ENCODE results near the gene PIK3R6.

The PIK3R6 gene

GRCh38 chr17:8894673-8895578 is 27.5 kb upstream of the PIK3R6 start:
- Histone ChIP-seq H3K4me3 (no peak overlapping the region), H3K27me3 (no peaks in the 10 kb centered on the region), H3K4me1 (peaks cover 58% of the 10 kb centered on the region), H3K36me3 (peaks cover 6% of the 10 kb centered on the region; the same call in 1 of the 2 replicates), H3K27ac (no peak overlapping the region), H3K9me3 (no peaks in the 10 kb centered on the region), H4K20me1 (peaks cover 7% of the 10 kb centered on the region; the same call in 1 of the 2 replicates), H3K9ac (no peak overlapping the region), H3K4me2 (peak overlapping the region; percentile 39; the same call in 1 of the 2 replicates)
- no peak for TF ChIP-seq Cebpa-rat (IDR thresholded peaks at IDR 0.05)

- Histone ChIP-seq H3K9me3 (no peaks in the 10 kb centered on the region), H3K4me1 (peaks cover 51% of the 10 kb centered on the region), H3K9ac (no peak overlapping the region), H3K4me3 (no peak overlapping the region), H3K4me2 (peak overlapping the region; percentile 39; the same call in 1 of the 2 replicates), H3K36me3 (peaks cover 12% of the 10 kb centered on the region; the same call in 1 of the 2 replicates), H3K27me3 (no peaks in the 10 kb centered on the region), H4K20me1 (peaks cover 7% of the 10 kb centered on the region; the same call in 1 of the 2 replicates), H3K27ac (no peak overlapping the region)
- TF ChIP-seq Cebpa-rat (IDR thresholded peaks at IDR 0.05) = no peak
Measured at GRCh38 chr17:8894202-8894671, 26.8 kb upstream of the PIK3R6 start.

- H3K36me3 ChIP-seq = peaks cover 12% of the 10 kb centered on the region; the same call in 1 of the 2 replicates
- peak overlapping the region; percentile 39; the same call in 1 of the 2 replicates for H3K4me2 ChIP-seq
- peaks cover 5% of the 10 kb centered on the region; the same call in 1 of the 2 replicates for H4K20me1 ChIP-seq
- peaks cover 46% of the 10 kb centered on the region for H3K4me1 ChIP-seq
- H3K27ac ChIP-seq = no peak overlapping the region
- no peak overlapping the region for H3K9ac ChIP-seq
- TF ChIP-seq Cebpa-rat (IDR thresholded peaks at IDR 0.05) = no peak
- H3K4me3 ChIP-seq = no peak overlapping the region
- H3K9me3 ChIP-seq = no peaks in the 10 kb centered on the region
- H3K27me3 ChIP-seq = no peaks in the 10 kb centered on the region
Measured at GRCh38 chr17:8893621-8894201, 26.2 kb upstream of the PIK3R6 start.

GRCh38 chr17:8893059-8893458 is 25.6 kb upstream of the PIK3R6 start:
- peaks cover 19% of the 10 kb centered on the region; the same call in 1 of the 2 replicates for H3K36me3 ChIP-seq

GRCh38 chr17:8892338-8892690 is 24.8 kb upstream of the PIK3R6 start:
- H3K4me3 ChIP-seq = no peak overlapping the region
- H3K4me2 ChIP-seq = no peak overlapping the region

More at GRCh38 chr17:8893059-8893458, 25.6 kb upstream of the PIK3R6 start:
- Histone ChIP-seq H3K27me3 (no peaks in the 10 kb centered on the region), H4K20me1 (no peaks in the 10 kb centered on the region), H3K9ac (no peak overlapping the region), H3K4me1 (peaks cover 39% of the 10 kb centered on the region), H3K27ac (no peak overlapping the region), H3K9me3 (no peaks in the 10 kb centered on the region), H3K4me2 (no peak overlapping the region), H3K4me3 (no peak overlapping the region)
- TF ChIP-seq Cebpa-rat (IDR thresholded peaks at IDR 0.05) = no peak

GRCh38 chr17:8890671-8891070 is 23.2 kb upstream of the PIK3R6 start:
- Histone ChIP-seq H3K4me1 (peaks cover 17% of the 10 kb centered on the region), H3K27ac (no peak overlapping the region), H3K4me2 (no peak overlapping the region), H4K20me1 (no peaks in the 10 kb centered on the region), H3K27me3 (no peaks in the 10 kb centered on the region), H3K4me3 (no peak overlapping the region), H3K9me3 (no peaks in the 10 kb centered on the region), H3K36me3 (peaks cover 37% of the 10 kb centered on the region), H3K9ac (no peak overlapping the region)
- no peak for TF ChIP-seq Cebpa-rat (IDR thresholded peaks at IDR 0.05)

More at GRCh38 chr17:8892338-8892690, 24.8 kb upstream of the PIK3R6 start:
- Histone ChIP-seq H3K36me3 (peaks cover 22% of the 10 kb centered on the region; the same call in 1 of the 2 replicates), H3K4me1 (peaks cover 32% of the 10 kb centered on the region), H3K27me3 (no peaks in the 10 kb centered on the region), H4K20me1 (no peaks in the 10 kb centered on the region), H3K27ac (no peak overlapping the region), H3K9ac (no peak overlapping the region), H3K9me3 (no peaks in the 10 kb centered on the region)
- no peak for TF ChIP-seq Cebpa-rat (IDR thresholded peaks at IDR 0.05)

- Histone ChIP-seq H3K27ac (no peak overlapping the region), H4K20me1 (no peaks in the 10 kb centered on the region), H3K9ac (no peak overlapping the region), H3K9me3 (no peaks in the 10 kb centered on the region), H3K4me2 (no peak overlapping the region), H3K4me1 (peaks cover 12% of the 10 kb centered on the region), H3K27me3 (no peaks in the 10 kb centered on the region), H3K36me3 (peaks cover 38% of the 10 kb centered on the region), H3K4me3 (no peak overlapping the region)
- TF ChIP-seq Cebpa-rat (IDR thresholded peaks at IDR 0.05) = no peak
Measured at GRCh38 chr17:8889458-8890210, 22.2 kb upstream of the PIK3R6 start.

GRCh38 chr17:8888704-8889302 is 21.3 kb upstream of the PIK3R6 start:
- no peak overlapping the region for H3K4me2 ChIP-seq
- H4K20me1 ChIP-seq = no peaks in the 10 kb centered on the region
- no peak for TF ChIP-seq Cebpa-rat (IDR thresholded peaks at IDR 0.05)
- H3K9ac ChIP-seq = no peak overlapping the region
- H3K27ac ChIP-seq = no peak overlapping the region
- no peak overlapping the region for H3K4me3 ChIP-seq
- H3K4me1 ChIP-seq = peaks cover 6% of the 10 kb centered on the region; the same call in 1 of the 2 replicates
- peaks cover 47% of the 10 kb centered on the region for H3K36me3 ChIP-seq
- H3K9me3 ChIP-seq = no peaks in the 10 kb centered on the region
- no peaks in the 10 kb centered on the region for H3K27me3 ChIP-seq
